Endothelial cell of umbilical vein (primary cell): ENCODE measurements around the gene FRZB.

Experiments
- CTCF ChIP-seq, 2 donors: IDR thresholded peaks; 1 replicate in 1 of 2; 2 replicates in 1 of 2; pipeline ENCODE4 v1.5.1; 2011; ENCODE audit warnings: low read length in 2 of 2, mild to moderate bottlenecking in 2 of 2, moderate library complexity in 2 of 2, control low read depth in 1 of 2, inconsistent platforms in 1 of 2, low read depth in 1 of 2; ENCODE audit not compliant: insufficient read depth in 1 of 2; ENCODE audit errors: extremely low read depth in 1 of 2
- EZH2 ChIP-seq: IDR thresholded peaks from 2 replicates; pipeline ENCODE4 v1.6.1; 2012; ENCODE audit warnings: borderline replicate concordance, low read depth, mild to moderate bottlenecking, moderate library complexity, low read length, inconsistent platforms; ENCODE audit not compliant: severe bottlenecking
- MAX ChIP-seq: IDR thresholded peaks from 2 replicates; pipeline ENCODE4 v1.6.1; 2011; ENCODE audit not compliant: insufficient read depth, insufficient read length

- TF ChIP-seq MAX = no peak
- no peak for TF ChIP-seq CTCF (IDR thresholded peaks at IDR 0.05; ENCODE audit: extremely low read depth in 1 of 2, insufficient read depth in 1 of 2, low read depth in 1 of 2, low read length in 2 of 2)
- no peak for TF ChIP-seq EZH2
These were observed 38.4 kb upstream of the FRZB start for GRCh38 chr2:182904844-182905243.
